DND-41 (cell line): ENCODE data around the gene CACHD1.

Experiments
- ATAC-seq: fragments of 200-7000 bp; cut with Tn5 transposase; 3 replicates; pipeline ENCODE4 v1.9.1; 2021; ENCODE audit warnings: low read depth; ENCODE audit not compliant: insufficient read depth
- DNase-seq: peaks from one replicate; pipeline ENCODE4 v3.0.0-alpha.2; 2020
- H2AFZ ChIP-seq: 2 replicates; pipeline ENCODE4 v1.6.0; 2012; ENCODE audit warnings: low read depth, low read length
- H3K27ac ChIP-seq: 2 replicates; pipeline ENCODE4 v1.5.1; 2012; ENCODE audit warnings: low read length, inconsistent platforms
- H3K27me3 ChIP-seq: fragments of 200-600 bp; sonication (generic); 2 replicates; pipeline ENCODE4 v1.6.0; 2012; ENCODE audit warnings: low read length, mild to moderate bottlenecking, inconsistent platforms; ENCODE audit not compliant: insufficient read depth, poor library complexity
- H3K36me3 ChIP-seq: 2 replicates; pipeline ENCODE4 v1.5.1; 2012; ENCODE audit warnings: low read length, inconsistent platforms; ENCODE audit not compliant: insufficient read depth
- H3K4me1 ChIP-seq: 2 replicates; pipeline ENCODE4 v1.5.1; 2012; ENCODE audit warnings: mild to moderate bottlenecking, low read length; ENCODE audit not compliant: insufficient read depth
- H3K4me2 ChIP-seq: 2 replicates; pipeline ENCODE4 v1.6.0; 2012; ENCODE audit warnings: mild to moderate bottlenecking, moderate library complexity, low read length, inconsistent platforms; ENCODE audit not compliant: insufficient read depth
- H3K4me3 ChIP-seq, 2 experiments: fragments of 200-600 bp in 1 of 2; shearing (Covaris generic) in 1 of 2; 2 replicates each; pipeline ENCODE4 v1.5.1; 2012 to 2016; ENCODE audit warnings: inconsistent platforms in 2 of 2, low read length in 2 of 2, mild to moderate bottlenecking in 2 of 2, low read depth in 1 of 2, moderate library complexity in 1 of 2
- H3K79me2 ChIP-seq: 2 replicates; pipeline ENCODE4 v1.6.0; 2012; ENCODE audit warnings: low read length, inconsistent platforms; ENCODE audit not compliant: insufficient read depth
- H3K9ac ChIP-seq: 2 replicates; pipeline ENCODE4 v1.6.0; 2012; ENCODE audit warnings: low read depth, mild to moderate bottlenecking, inconsistent platforms, low read length, moderate library complexity
- H3K9me3 ChIP-seq: 2 replicates; pipeline ENCODE4 v1.5.1; 2012; ENCODE audit warnings: low read length, moderate library complexity, mild to moderate bottlenecking, inconsistent platforms; ENCODE audit not compliant: insufficient read depth, severe bottlenecking
- H4K20me1 ChIP-seq: 2 replicates; pipeline ENCODE4 v1.6.0; 2012; ENCODE audit warnings: low read length; ENCODE audit not compliant: insufficient read depth
- EZH2 ChIP-seq: IDR thresholded peaks from 3 replicates; pipeline ENCODE4 v1.6.1; 2012; ENCODE audit warnings: borderline replicate concordance, low read depth, mild to moderate bottlenecking, moderate library complexity, low read length, inconsistent platforms; ENCODE audit not compliant: severe bottlenecking
- TF ChIP-seq, protein P1 (sequence below): IDR thresholded peaks from 2 replicates; pipeline ENCODE4 v1.5.1; 2012; ENCODE audit warnings: borderline replicate concordance, low read length, moderate library complexity, mild to moderate bottlenecking; ENCODE audit not compliant: poor library complexity, severe bottlenecking; ENCODE audit errors: extremely low read depth

Gene CACHD1

DNA sequence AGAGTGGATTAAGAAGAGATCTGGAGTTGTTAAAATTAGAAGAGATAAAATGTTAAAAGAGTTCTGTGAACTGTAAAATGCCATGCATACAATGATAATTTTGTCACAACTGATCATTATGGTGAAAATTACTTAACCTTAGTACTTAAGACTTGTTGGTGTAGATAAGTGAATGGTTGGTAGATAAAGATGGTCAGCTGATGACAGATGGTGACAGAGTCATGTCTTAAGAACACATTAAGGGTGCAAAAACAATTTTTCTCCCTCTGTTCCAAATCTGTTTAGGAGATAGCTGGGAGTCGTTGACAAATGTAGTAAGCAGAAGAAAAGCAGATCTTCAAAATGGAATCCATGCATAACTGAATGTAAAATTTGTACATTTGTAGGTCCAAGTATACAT is 18.5 kb upstream of the CACHD1 start:
- no peaks in the 10 kb centered on the region for H4K20me1 ChIP-seq
- no peak overlapping the region for H3K9ac ChIP-seq
- H3K4me1 ChIP-seq = no peaks in the 10 kb centered on the region
- no peak overlapping the region for H3K4me2 ChIP-seq
- H2AFZ ChIP-seq = no peak overlapping the region
- H3K27ac ChIP-seq = no peak overlapping the region
- H3K36me3 ChIP-seq = no peaks in the 10 kb centered on the region
- DNase-seq (no peak), ATAC-seq (no peak)
- H3K79me2 ChIP-seq = no peaks in the 10 kb centered on the region
- peaks cover 3% of the 10 kb centered on the region for H3K27me3 ChIP-seq
- no peaks in the 10 kb centered on the region for H3K9me3 ChIP-seq
- no peak overlapping the region for H3K4me3 ChIP-seq
- TF ChIP-seq, protein P1, sequence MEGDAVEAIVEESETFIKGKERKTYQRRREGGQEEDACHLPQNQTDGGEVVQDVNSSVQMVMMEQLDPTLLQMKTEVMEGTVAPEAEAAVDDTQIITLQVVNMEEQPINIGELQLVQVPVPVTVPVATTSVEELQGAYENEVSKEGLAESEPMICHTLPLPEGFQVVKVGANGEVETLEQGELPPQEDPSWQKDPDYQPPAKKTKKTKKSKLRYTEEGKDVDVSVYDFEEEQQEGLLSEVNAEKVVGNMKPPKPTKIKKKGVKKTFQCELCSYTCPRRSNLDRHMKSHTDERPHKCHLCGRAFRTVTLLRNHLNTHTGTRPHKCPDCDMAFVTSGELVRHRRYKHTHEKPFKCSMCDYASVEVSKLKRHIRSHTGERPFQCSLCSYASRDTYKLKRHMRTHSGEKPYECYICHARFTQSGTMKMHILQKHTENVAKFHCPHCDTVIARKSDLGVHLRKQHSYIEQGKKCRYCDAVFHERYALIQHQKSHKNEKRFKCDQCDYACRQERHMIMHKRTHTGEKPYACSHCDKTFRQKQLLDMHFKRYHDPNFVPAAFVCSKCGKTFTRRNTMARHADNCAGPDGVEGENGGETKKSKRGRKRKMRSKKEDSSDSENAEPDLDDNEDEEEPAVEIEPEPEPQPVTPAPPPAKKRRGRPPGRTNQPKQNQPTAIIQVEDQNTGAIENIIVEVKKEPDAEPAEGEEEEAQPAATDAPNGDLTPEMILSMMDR = no peak
- TF ChIP-seq EZH2 = no peak

DNA sequence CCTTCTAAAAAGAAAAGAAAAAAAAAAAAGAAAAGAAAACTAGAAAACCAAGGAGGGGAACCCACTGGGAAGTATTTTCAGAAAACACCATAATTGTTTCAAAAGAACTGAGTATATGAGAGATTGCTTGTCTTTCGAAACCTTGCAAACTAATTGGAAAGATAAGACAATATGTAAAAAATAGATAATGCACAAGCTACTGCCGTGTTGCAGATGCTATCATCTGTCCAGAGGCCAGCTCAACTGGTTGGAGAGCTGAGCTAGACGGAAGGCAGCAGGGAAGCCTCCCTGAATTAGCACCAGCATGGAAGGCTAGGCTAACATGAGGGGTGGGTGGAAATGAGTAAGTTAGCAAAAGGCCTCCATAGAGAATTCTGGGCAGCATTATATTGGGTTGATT is 16.2 kb upstream of the CACHD1 start:
- Histone ChIP-seq H3K9ac (no peak overlapping the region), H3K27ac (no peak overlapping the region), H3K36me3 (no peaks in the 10 kb centered on the region), H3K27me3 (peaks cover 3% of the 10 kb centered on the region), H3K4me2 (no peak overlapping the region), H3K4me1 (no peaks in the 10 kb centered on the region), H2AFZ (no peak overlapping the region), H4K20me1 (no peaks in the 10 kb centered on the region), H3K9me3 (no peaks in the 10 kb centered on the region), H3K79me2 (no peaks in the 10 kb centered on the region), H3K4me3 (no peak overlapping the region)
- TF ChIP-seq, protein P1 = no peak
- no peak for TF ChIP-seq EZH2
- DNase-seq (no peak), ATAC-seq (no peak)

DNA sequence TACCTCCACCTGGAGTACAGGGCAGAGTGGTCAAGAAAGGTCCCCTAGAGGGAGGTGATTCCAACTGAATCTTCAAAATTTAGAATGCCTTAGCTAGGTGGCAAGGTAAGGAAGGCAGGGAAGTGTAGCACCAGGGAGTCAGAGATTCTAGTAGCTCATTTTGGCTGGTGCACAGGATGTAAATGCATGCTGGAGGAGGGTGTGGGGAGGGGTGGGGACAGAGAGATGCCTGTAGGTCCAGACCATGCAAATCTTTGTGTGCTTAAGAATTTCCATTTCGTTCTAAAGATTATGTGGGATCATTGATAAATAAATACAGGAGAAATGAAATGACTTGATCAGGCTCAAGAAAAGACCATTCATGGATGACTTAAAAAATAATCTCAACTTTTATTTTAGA is 11.0 kb upstream of the CACHD1 start:
- Histone ChIP-seq H3K9me3 (no peaks in the 10 kb centered on the region), H3K4me3 (no peak overlapping the region), H3K27ac (no peak overlapping the region), H3K27me3 (no peaks in the 10 kb centered on the region), H3K79me2 (no peaks in the 10 kb centered on the region), H3K9ac (no peak overlapping the region), H3K4me1 (no peaks in the 10 kb centered on the region), H3K4me2 (no peak overlapping the region), H3K36me3 (no peaks in the 10 kb centered on the region), H2AFZ (no peak overlapping the region), H4K20me1 (no peaks in the 10 kb centered on the region)
- no peak for DNase-seq
- no peak for ATAC-seq
- TF ChIP-seq, protein P1 = no peak
- TF ChIP-seq EZH2 = no peak

DNA sequence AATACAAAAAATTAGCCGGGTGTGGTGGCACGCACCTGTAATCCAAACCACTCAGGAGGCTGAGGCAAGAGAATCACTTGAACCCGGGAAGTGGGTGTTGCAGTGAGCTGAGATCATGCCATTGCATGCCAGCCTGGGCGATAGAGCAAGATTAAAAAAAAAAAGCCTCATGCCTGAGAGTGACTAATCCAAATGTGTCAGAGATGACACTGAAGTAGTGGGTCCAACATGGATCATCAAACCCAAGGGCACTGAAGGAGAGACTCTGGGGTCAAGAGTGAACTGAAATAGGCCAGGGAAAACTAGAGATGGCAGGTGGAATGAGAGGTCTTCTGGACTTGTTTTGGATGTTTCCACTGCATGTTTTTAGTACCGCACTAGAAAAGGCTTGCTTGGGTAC is 10.2 kb upstream of the CACHD1 start:
- H3K79me2 ChIP-seq = no peaks in the 10 kb centered on the region
- H3K4me2 ChIP-seq = no peak overlapping the region
- ATAC-seq (no peak), DNase-seq (no peak)
- no peak overlapping the region for H2AFZ ChIP-seq
- no peak overlapping the region for H3K9ac ChIP-seq
- H4K20me1 ChIP-seq = no peaks in the 10 kb centered on the region
- H3K4me1 ChIP-seq = no peaks in the 10 kb centered on the region
- H3K9me3 ChIP-seq = no peaks in the 10 kb centered on the region
- H3K27me3 ChIP-seq = no peaks in the 10 kb centered on the region
- TF ChIP-seq, protein P1 = no peak
- TF ChIP-seq EZH2 = no peak
- H3K4me3 ChIP-seq = no peak overlapping the region
- no peaks in the 10 kb centered on the region for H3K36me3 ChIP-seq
- H3K27ac ChIP-seq = no peak overlapping the region
